Loucy (cell line): ENCODE measurements around the gene TNFRSF14.

ENCODE experiments used
- H2AFZ ChIP-seq: fragments of 200-600 bp; sonication (generic); 2 replicates; pipeline ENCODE4 v1.6.0; 2016; ENCODE audit warnings: antibody characterized with exemption, mild to moderate bottlenecking, low read length, moderate library complexity
- H3F3A ChIP-seq: fragments of 200-600 bp; 2 replicates; pipeline ENCODE4 v1.6.0; 2016; ENCODE audit warnings: antibody characterized with exemption, low read depth, mild to moderate bottlenecking
- H3K27me3 ChIP-seq: fragments of 200-600 bp; sonication (generic); 2 replicates; pipeline ENCODE4 v1.6.1; 2014; ENCODE audit warnings: low read length, mild to moderate bottlenecking; ENCODE audit not compliant: insufficient read depth, poor library complexity, severe bottlenecking
- H3K36me3 ChIP-seq: fragments of 200-600 bp; sonication (generic); 2 replicates; pipeline ENCODE4 v1.6.1; 2016; ENCODE audit warnings: low read length; ENCODE audit not compliant: insufficient read depth
- H3K4me1 ChIP-seq: fragments of 200-600 bp; sonication (generic); 2 replicates; pipeline ENCODE4 v1.5.1; 2014; ENCODE audit warnings: low read length, mild to moderate bottlenecking; ENCODE audit not compliant: insufficient read depth, poor library complexity, severe bottlenecking
- H3K4me2 ChIP-seq: fragments of 200-600 bp; sonication (generic); 2 replicates; pipeline ENCODE4 v1.6.0; 2014; ENCODE audit warnings: antibody characterized with exemption, low read length, low read depth, mild to moderate bottlenecking; ENCODE audit not compliant: poor library complexity, severe bottlenecking
- H3K4me3 ChIP-seq: fragments of 200-600 bp; sonication (generic); 2 replicates; pipeline ENCODE4 v1.5.1; 2014; ENCODE audit warnings: low read length, mild to moderate bottlenecking, mixed read lengths; ENCODE audit not compliant: poor library complexity, severe bottlenecking
- H3K79me2 ChIP-seq: fragments of 200-600 bp; sonication (generic); 2 replicates; pipeline ENCODE4 v1.6.1; 2014; ENCODE audit warnings: low read length; ENCODE audit not compliant: insufficient read depth
- H3K9ac ChIP-seq: fragments of 200-600 bp; sonication (generic); 2 replicates; pipeline ENCODE4 v1.6.0; 2014; ENCODE audit warnings: mild to moderate bottlenecking, low read depth, low read length, moderate library complexity; ENCODE audit not compliant: poor library complexity, severe bottlenecking
- H3K9me2 ChIP-seq: fragments of 200-600 bp; sonication (generic); replicated peaks from 2 replicates; pipeline ENCODE4 v1.6.1; 2016; ENCODE audit warnings: low read depth, low read length, mixed read lengths
- H3K9me3 ChIP-seq: fragments of 200-600 bp; sonication (generic); 2 replicates; pipeline ENCODE4 v1.6.1; 2014; ENCODE audit warnings: mild to moderate bottlenecking, antibody characterized with exemption, low read length, low read depth; ENCODE audit not compliant: insufficient read depth
- H4K20me1 ChIP-seq: fragments of 200-600 bp; sonication (generic); 2 replicates; pipeline ENCODE4 v1.6.0; 2014; ENCODE audit warnings: antibody characterized with exemption, low read length, mild to moderate bottlenecking; ENCODE audit not compliant: insufficient read depth, poor library complexity, severe bottlenecking
- CTCF ChIP-seq: fragments of 200-600 bp; sonication (generic); conservative IDR thresholded peaks from 2 replicates; pipeline ENCODE4 v1.5.1; 2014; ENCODE audit warnings: mild to moderate bottlenecking, antibody characterized with exemption, low read length
- EZH2phosphoT487 ChIP-seq: fragments of 200-600 bp; IDR thresholded peaks from 2 replicates; pipeline ENCODE4 v1.6.1; 2018; ENCODE audit warnings: antibody characterized with exemption, mild to moderate bottlenecking, moderate library complexity, borderline replicate concordance

Gene TNFRSF14

GRCh38 chr1:2611031-2611501 is 54.9 kb downstream of the TNFRSF14 start:
- peaks cover 14% of the 10 kb centered on the region; the same call in 1 of the 2 replicates for H3K9me3 ChIP-seq
- H4K20me1 ChIP-seq = no peaks in the 10 kb centered on the region
- TF ChIP-seq EZH2phosphoT487 (no peak), CTCF (no peak)
- H3K27me3 ChIP-seq = no peaks in the 10 kb centered on the region
- no peaks in the 10 kb centered on the region for H3K4me1 ChIP-seq
- no peaks in the 10 kb centered on the region for H3K79me2 ChIP-seq
- no peak overlapping the region for H3K4me3 ChIP-seq
- H3K9ac ChIP-seq = no peak overlapping the region
- no peaks in the 10 kb centered on the region for H3K36me3 ChIP-seq
- H3K9me2 ChIP-seq = no peaks in the 10 kb centered on the region
- H3K4me2 ChIP-seq = no peak overlapping the region
- no peak overlapping the region for H2AFZ ChIP-seq
- H3F3A ChIP-seq = no peaks in the 10 kb centered on the region

GRCh38 chr1:2611621-2612437 is 55.7 kb downstream of the TNFRSF14 start:
- TF ChIP-seq EZH2phosphoT487 (no peak), CTCF (no peak)
- no peak overlapping the region for H3K4me2 ChIP-seq
- no peaks in the 10 kb centered on the region for H3K36me3 ChIP-seq
- H3K9me2 ChIP-seq = no peaks in the 10 kb centered on the region
- no peak overlapping the region for H3K4me3 ChIP-seq
- no peaks in the 10 kb centered on the region for H4K20me1 ChIP-seq
- no peak overlapping the region for H3K9ac ChIP-seq
- no peaks in the 10 kb centered on the region for H3K4me1 ChIP-seq
- no peak overlapping the region for H2AFZ ChIP-seq
- no peaks in the 10 kb centered on the region for H3K27me3 ChIP-seq
- peaks cover 11% of the 10 kb centered on the region; the same call in 1 of the 2 replicates for H3K9me3 ChIP-seq
- no peaks in the 10 kb centered on the region for H3K79me2 ChIP-seq
- no peaks in the 10 kb centered on the region for H3F3A ChIP-seq

GRCh38 chr1:2612591-2613365 is 56.6 kb downstream of the TNFRSF14 start:
- Histone ChIP-seq H3K9me3 (peaks cover 9% of the 10 kb centered on the region; the same call in 1 of the 2 replicates), H3F3A (no peaks in the 10 kb centered on the region), H3K4me3 (no peak overlapping the region), H3K9me2 (no peaks in the 10 kb centered on the region), H2AFZ (no peak overlapping the region), H3K36me3 (no peaks in the 10 kb centered on the region), H3K27me3 (no peaks in the 10 kb centered on the region), H3K79me2 (no peaks in the 10 kb centered on the region), H3K4me1 (no peaks in the 10 kb centered on the region), H3K4me2 (no peak overlapping the region), H4K20me1 (no peaks in the 10 kb centered on the region), H3K9ac (no peak overlapping the region)
- no peak for TF ChIP-seq CTCF
- TF ChIP-seq EZH2phosphoT487 = no peak
